Measurements from ENCODE around the gene TSHZ1.

TSHZ1 gene

GRCh38 chr18:75204269-75204731 is 6.3 kb upstream of the TSHZ1 start:
- Histone ChIP-seq H3K4me3 (ENCODE audit: low read length) (peak overlapping the region; percentile 89), H3K9ac (ENCODE audit: low read depth, low read length) (peak overlapping the region; percentile 87), H3K36me3 (ENCODE audit: insufficient read depth, low read length) (peaks cover 17% of the 10 kb centered on the region), H3K4me2 (ENCODE audit: low read length) (peak overlapping the region; percentile 94), H3K4me1 (ENCODE audit: control insufficient read depth, insufficient read depth, low read length) (peaks cover 64% of the 10 kb centered on the region), H3K27me3 (ENCODE audit: control insufficient read depth, insufficient read depth, low read length) (no peaks in the 10 kb centered on the region), H3K9me3 (replicated peaks; ENCODE audit: low read length) (no peaks in the 10 kb centered on the region)

GRCh38 chr18:75204732-75205513 is 5.7 kb upstream of the TSHZ1 start:
- no peaks in the 10 kb centered on the region for H3K27me3 ChIP-seq (ENCODE audit: control insufficient read depth, insufficient read depth, low read length)
- H3K4me3 ChIP-seq (ENCODE audit: low read length) = peak overlapping the region; percentile 89
- no peaks in the 10 kb centered on the region for H3K9me3 ChIP-seq (replicated peaks; ENCODE audit: low read length)
- H3K9ac ChIP-seq (ENCODE audit: low read depth, low read length) = peak overlapping the region; percentile 87
- peak overlapping the region; percentile 94 for H3K4me2 ChIP-seq (ENCODE audit: low read length)
- peaks cover 15% of the 10 kb centered on the region for H3K36me3 ChIP-seq (ENCODE audit: insufficient read depth, low read length)
- peaks cover 58% of the 10 kb centered on the region for H3K4me1 ChIP-seq (ENCODE audit: control insufficient read depth, insufficient read depth, low read length)

- Histone ChIP-seq H3K27me3 (ENCODE audit: control insufficient read depth, insufficient read depth, low read length) (no peaks in the 10 kb centered on the region), H3K4me3 (ENCODE audit: low read length) (peak overlapping the region; percentile 89), H3K36me3 (ENCODE audit: insufficient read depth, low read length) (peaks cover 8% of the 10 kb centered on the region), H3K4me2 (ENCODE audit: low read length) (peak overlapping the region; percentile 94), H3K9me3 (replicated peaks; ENCODE audit: low read length) (no peaks in the 10 kb centered on the region), H3K4me1 (ENCODE audit: control insufficient read depth, insufficient read depth, low read length) (peaks cover 55% of the 10 kb centered on the region), H3K9ac (ENCODE audit: low read depth, low read length) (peak overlapping the region; percentile 87)
These were observed 5.0 kb upstream of the TSHZ1 start for GRCh38 chr18:75205514-75206132.

- no peaks in the 10 kb centered on the region for H3K36me3 ChIP-seq (ENCODE audit: insufficient read depth, low read length)
- H3K27me3 ChIP-seq (ENCODE audit: control insufficient read depth, insufficient read depth, low read length) = no peaks in the 10 kb centered on the region
- peak overlapping the region; percentile 94 for H3K4me2 ChIP-seq (ENCODE audit: low read length)
- H3K9ac ChIP-seq (ENCODE audit: low read depth, low read length) = peak overlapping the region; percentile 87
- H3K4me3 ChIP-seq (ENCODE audit: low read length) = peak overlapping the region; percentile 89
- no peaks in the 10 kb centered on the region for H3K9me3 ChIP-seq (replicated peaks; ENCODE audit: low read length)
- peaks cover 45% of the 10 kb centered on the region for H3K4me1 ChIP-seq (ENCODE audit: control insufficient read depth, insufficient read depth, low read length)
These were observed 3.9 kb upstream of the TSHZ1 start for GRCh38 chr18:75206452-75207309.

- H3K4me1 ChIP-seq (ENCODE audit: control insufficient read depth, insufficient read depth, low read length) = peaks cover 41% of the 10 kb centered on the region
These were observed 3.1 kb upstream of the TSHZ1 start for GRCh38 chr18:75207310-75208154.

GRCh38 chr18:75208155-75208835 is 2.3 kb upstream of the TSHZ1 start:
- peak overlapping the region; percentile 87 for H3K9ac ChIP-seq (ENCODE audit: low read depth, low read length)
- H3K4me2 ChIP-seq (ENCODE audit: low read length) = peak overlapping the region; percentile 94
- H3K27me3 ChIP-seq (ENCODE audit: control insufficient read depth, insufficient read depth, low read length) = no peaks in the 10 kb centered on the region
- no peaks in the 10 kb centered on the region for H3K9me3 ChIP-seq (replicated peaks; ENCODE audit: low read length)
- peak overlapping the region; percentile 89 for H3K4me3 ChIP-seq (ENCODE audit: low read length)
- no peaks in the 10 kb centered on the region for H3K36me3 ChIP-seq (ENCODE audit: insufficient read depth, low read length)
- peaks cover 42% of the 10 kb centered on the region for H3K4me1 ChIP-seq (ENCODE audit: control insufficient read depth, insufficient read depth, low read length)

More at GRCh38 chr18:75207310-75208154, 3.1 kb upstream of the TSHZ1 start:
- Histone ChIP-seq H3K36me3 (ENCODE audit: insufficient read depth, low read length) (no peaks in the 10 kb centered on the region), H3K9me3 (replicated peaks; ENCODE audit: low read length) (no peaks in the 10 kb centered on the region), H3K27me3 (ENCODE audit: control insufficient read depth, insufficient read depth, low read length) (no peaks in the 10 kb centered on the region), H3K4me2 (ENCODE audit: low read length) (peak overlapping the region; percentile 94), H3K4me3 (ENCODE audit: low read length) (peak overlapping the region; percentile 89), H3K9ac (ENCODE audit: low read depth, low read length) (peak overlapping the region; percentile 87)

- no peaks in the 10 kb centered on the region for H3K27me3 ChIP-seq (ENCODE audit: control insufficient read depth, insufficient read depth, low read length)
- H3K4me2 ChIP-seq (ENCODE audit: low read length) = peak overlapping the region; percentile 94
- H3K36me3 ChIP-seq (ENCODE audit: insufficient read depth, low read length) = no peaks in the 10 kb centered on the region
- no peaks in the 10 kb centered on the region for H3K9me3 ChIP-seq (replicated peaks; ENCODE audit: low read length)
- peak overlapping the region; percentile 89 for H3K4me3 ChIP-seq (ENCODE audit: low read length)
- H3K4me1 ChIP-seq (ENCODE audit: control insufficient read depth, insufficient read depth, low read length) = peaks cover 42% of the 10 kb centered on the region
- peak overlapping the region; percentile 87 for H3K9ac ChIP-seq (ENCODE audit: low read depth, low read length)
These were observed 1.8 kb upstream of the TSHZ1 start for GRCh38 chr18:75208836-75209128.

GRCh38 chr18:75209129-75209950 is 1.3 kb upstream of the TSHZ1 start, which contains the start of gene PTGR3:
Gene PTGR3 (minus strand): TSS chr18:75209139. CDS start chr18:75209058, 81 bp downstream.
- H3K4me3 ChIP-seq (ENCODE audit: low read length) = peak within 1 kb of the TSS; percentile 89
- peak within 1 kb of the TSS; percentile 94 for H3K4me2 ChIP-seq (ENCODE audit: low read length)
- no peaks in the 10 kb centered on the region for H3K36me3 ChIP-seq (ENCODE audit: insufficient read depth, low read length)
- H3K4me1 ChIP-seq (ENCODE audit: control insufficient read depth, insufficient read depth, low read length) = peaks cover 42% of the 10 kb centered on the region
- no peaks in the 10 kb centered on the region for H3K27me3 ChIP-seq (ENCODE audit: control insufficient read depth, insufficient read depth, low read length)
- H3K9me3 ChIP-seq (replicated peaks; ENCODE audit: low read length) = no peaks in the 10 kb centered on the region
- peak within 1 kb of the TSS; percentile 87 for H3K9ac ChIP-seq (ENCODE audit: low read depth, low read length)

GRCh38 chr18:75209951-75210258 is 692 bp upstream of the TSHZ1 start:
- Histone ChIP-seq H3K27me3 (ENCODE audit: control insufficient read depth, insufficient read depth, low read length) (no peaks in the 10 kb centered on the region), H3K9me3 (replicated peaks; ENCODE audit: low read length) (no peaks in the 10 kb centered on the region), H3K4me3 (ENCODE audit: low read length) (peak overlapping the region; percentile 89), H3K9ac (ENCODE audit: low read depth, low read length) (peak overlapping the region; percentile 87), H3K4me2 (ENCODE audit: low read length) (peak overlapping the region; percentile 81), H3K36me3 (ENCODE audit: insufficient read depth, low read length) (no peaks in the 10 kb centered on the region), H3K4me1 (ENCODE audit: control insufficient read depth, insufficient read depth, low read length) (peaks cover 42% of the 10 kb centered on the region)
